Type B pancreatic cell (in vitro differentiated cells): Measurements from ENCODE around the gene F2. TPM values are rescaled to one million over a fixed set of nuclear protein-coding genes. Genes with fewer than 3 reads are reported as not detected.

ENCODE experiments used
- DNase-seq: peaks from one replicate; pipeline ENCODE4 v3.0.0; 2021; ENCODE audit warnings: mixed read lengths; ENCODE audit not compliant: unreplicated experiment; ENCODE audit errors: extremely low spot score
- H3K27ac Mint-ChIP-seq: 2 replicates; pipeline ENCODE4 v1.8.0; 2021; ENCODE audit warnings: mild to moderate bottlenecking, mixed read lengths
- H3K27me3 Mint-ChIP-seq: 2 replicates; pipeline ENCODE4 v1.8.0; 2021; ENCODE audit warnings: mixed read lengths
- H3K36me3 Mint-ChIP-seq: 2 replicates; pipeline ENCODE4 v1.8.0; 2021; ENCODE audit warnings: mixed read lengths
- H3K4me1 Mint-ChIP-seq: one replicate; pipeline ENCODE4 v1.8.0; 2021; ENCODE audit warnings: mixed read lengths; ENCODE audit not compliant: unreplicated experiment
- H3K4me3 Mint-ChIP-seq: 2 replicates; pipeline ENCODE4 v1.8.0; 2021; ENCODE audit warnings: mild to moderate bottlenecking, mixed read lengths
- H3K9me3 Mint-ChIP-seq: 2 replicates; pipeline ENCODE4 v1.8.0; 2021; ENCODE audit warnings: mixed read lengths
- total RNA-seq: library from RNA; stranded (reverse); gene quantifications from 2 replicates; pipeline ENCODE4 v1.2.1, GENCODE V29; 2021; ENCODE audit warnings: low replicate concordance
- TF ChIP-seq, protein P1 (sequence below): fragments of 200-600 bp; sonication (generic); conservative IDR thresholded peaks from 2 replicates; pipeline ENCODE4 v1.5.0; 2021; ENCODE audit warnings: antibody characterized with exemption, mild to moderate bottlenecking

The F2 gene
- total RNA-seq, 1 donor from 2014 or later: 9.5 TPM

DNA sequence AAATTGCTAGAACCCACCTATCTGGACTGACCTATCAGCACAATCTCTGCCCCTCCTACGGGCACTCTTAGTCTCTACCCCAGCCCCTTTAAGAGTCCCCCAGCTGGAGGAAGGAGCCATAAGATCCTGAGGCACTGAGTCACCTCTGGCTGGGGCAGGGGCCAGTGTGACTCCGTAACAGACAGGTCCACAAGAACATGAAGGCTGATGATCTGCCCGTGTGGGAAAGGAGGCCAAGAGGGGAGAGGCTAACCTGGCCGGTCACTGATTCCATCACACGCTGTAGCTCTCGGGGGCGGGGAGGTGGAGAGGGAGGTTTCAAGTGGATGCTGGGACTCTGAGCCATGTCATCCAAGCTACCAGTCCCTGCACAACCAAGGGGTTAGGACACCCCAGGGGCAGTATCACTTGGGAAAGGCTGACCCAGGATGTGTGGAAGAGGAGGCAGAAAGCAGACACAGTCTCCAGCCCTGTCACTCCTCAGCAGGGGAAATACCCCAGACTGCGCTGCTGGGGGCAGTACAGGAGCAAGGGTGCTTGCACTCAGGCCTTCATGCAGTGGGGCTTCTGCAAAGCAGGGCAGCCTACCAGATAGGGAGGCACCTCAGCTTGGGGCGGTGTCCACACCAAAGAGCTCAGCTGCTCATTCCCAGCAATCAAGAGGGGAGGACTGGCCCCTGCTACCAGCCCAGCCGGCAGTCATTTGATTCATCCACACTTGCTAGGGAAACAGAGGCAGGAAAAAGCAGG is 40.8 kb upstream of the F2 start:
- TF ChIP-seq, protein P1, sequence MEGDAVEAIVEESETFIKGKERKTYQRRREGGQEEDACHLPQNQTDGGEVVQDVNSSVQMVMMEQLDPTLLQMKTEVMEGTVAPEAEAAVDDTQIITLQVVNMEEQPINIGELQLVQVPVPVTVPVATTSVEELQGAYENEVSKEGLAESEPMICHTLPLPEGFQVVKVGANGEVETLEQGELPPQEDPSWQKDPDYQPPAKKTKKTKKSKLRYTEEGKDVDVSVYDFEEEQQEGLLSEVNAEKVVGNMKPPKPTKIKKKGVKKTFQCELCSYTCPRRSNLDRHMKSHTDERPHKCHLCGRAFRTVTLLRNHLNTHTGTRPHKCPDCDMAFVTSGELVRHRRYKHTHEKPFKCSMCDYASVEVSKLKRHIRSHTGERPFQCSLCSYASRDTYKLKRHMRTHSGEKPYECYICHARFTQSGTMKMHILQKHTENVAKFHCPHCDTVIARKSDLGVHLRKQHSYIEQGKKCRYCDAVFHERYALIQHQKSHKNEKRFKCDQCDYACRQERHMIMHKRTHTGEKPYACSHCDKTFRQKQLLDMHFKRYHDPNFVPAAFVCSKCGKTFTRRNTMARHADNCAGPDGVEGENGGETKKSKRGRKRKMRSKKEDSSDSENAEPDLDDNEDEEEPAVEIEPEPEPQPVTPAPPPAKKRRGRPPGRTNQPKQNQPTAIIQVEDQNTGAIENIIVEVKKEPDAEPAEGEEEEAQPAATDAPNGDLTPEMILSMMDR: no peak
- H3K27me3 Mint-ChIP-seq: no peaks in the 10 kb centered on the region
- no peak for DNase-seq
- peaks cover 7% of the 10 kb centered on the region for H3K36me3 Mint-ChIP-seq
- H3K27ac Mint-ChIP-seq: no peak overlapping the region
- H3K4me1 Mint-ChIP-seq: peaks cover 7% of the 10 kb centered on the region
- no peaks in the 10 kb centered on the region for H3K9me3 Mint-ChIP-seq
- no peak overlapping the region for H3K4me3 Mint-ChIP-seq

DNA sequence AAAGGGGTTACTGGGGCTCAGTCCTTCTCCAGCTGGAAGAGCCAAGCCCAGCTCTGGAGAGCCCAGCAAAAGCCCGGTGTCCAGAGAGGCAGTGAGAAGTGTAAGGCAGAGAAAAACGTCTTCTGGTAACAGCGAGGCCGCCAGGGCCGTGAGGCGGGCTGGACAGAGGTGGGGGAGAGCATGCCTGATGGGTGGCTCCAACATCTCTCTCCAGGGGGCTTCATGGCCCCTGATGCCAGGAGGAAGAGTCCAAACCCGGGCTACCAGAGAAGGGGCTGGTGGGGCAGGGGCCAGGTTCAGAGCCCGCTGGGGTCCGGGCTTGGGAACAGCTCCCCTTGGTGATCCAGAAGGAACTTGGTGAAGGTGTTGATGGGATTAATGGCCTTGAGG is 40.3 kb upstream of the F2 start:
- Mint-ChIP-seq H3K36me3 (peaks cover 7% of the 10 kb centered on the region), H3K9me3 (no peaks in the 10 kb centered on the region), H3K27ac (no peak overlapping the region), H3K27me3 (no peaks in the 10 kb centered on the region), H3K4me3 (no peak overlapping the region), H3K4me1 (peaks cover 7% of the 10 kb centered on the region)
- TF ChIP-seq, protein P1: no peak
- DNase-seq: no peak

DNA sequence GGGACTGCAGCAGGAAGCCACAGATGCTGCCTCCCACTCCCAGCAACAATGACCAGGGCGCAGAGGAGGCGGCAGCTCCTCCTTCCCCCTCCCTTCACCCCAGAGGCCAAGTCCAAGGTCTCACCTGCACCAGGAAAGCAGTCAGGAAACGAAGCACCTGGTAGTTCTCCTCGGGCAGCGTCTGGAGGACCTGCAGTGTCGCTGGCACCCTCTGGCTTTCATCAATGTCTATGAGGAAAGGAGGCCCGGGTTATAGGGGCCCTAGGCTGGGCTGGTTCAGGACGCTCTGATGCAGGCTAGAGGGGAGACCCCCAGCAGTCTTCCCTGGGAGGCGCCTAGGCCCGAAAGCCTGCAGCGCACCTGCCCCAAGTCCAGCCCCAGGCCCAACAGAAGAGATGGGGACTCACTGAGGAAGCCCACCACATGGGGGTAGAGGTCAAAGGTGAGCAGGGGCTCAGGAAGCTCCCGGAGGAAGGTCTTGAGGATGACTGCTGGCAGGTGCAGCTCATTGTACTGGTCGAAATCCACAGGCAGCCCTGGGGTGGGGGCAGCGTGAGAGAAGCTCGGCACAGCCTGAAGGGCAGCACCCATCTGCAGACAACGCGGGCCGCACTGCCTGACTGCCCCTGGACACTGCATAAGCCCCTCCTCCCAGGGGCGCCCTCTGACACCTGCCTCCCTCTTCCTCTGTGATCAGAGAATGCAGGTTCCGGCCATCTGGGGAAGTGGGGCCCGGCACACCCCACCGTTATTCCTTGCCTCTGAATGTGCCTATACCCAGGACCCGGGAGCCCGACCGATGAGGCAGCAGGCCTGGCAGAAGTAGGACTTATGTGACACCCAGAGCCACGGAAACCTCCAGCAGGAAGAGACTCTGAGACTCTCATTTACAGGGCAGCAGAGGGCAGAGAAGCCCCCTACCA is 39.5 kb upstream of the F2 start:
- Mint-ChIP-seq H3K27me3 (no peaks in the 10 kb centered on the region), H3K4me3 (no peak overlapping the region), H3K36me3 (peaks cover 7% of the 10 kb centered on the region), H3K27ac (no peak overlapping the region), H3K9me3 (no peaks in the 10 kb centered on the region), H3K4me1 (peaks cover 6% of the 10 kb centered on the region)
- no peak for DNase-seq
- TF ChIP-seq, protein P1: no peak

DNA sequence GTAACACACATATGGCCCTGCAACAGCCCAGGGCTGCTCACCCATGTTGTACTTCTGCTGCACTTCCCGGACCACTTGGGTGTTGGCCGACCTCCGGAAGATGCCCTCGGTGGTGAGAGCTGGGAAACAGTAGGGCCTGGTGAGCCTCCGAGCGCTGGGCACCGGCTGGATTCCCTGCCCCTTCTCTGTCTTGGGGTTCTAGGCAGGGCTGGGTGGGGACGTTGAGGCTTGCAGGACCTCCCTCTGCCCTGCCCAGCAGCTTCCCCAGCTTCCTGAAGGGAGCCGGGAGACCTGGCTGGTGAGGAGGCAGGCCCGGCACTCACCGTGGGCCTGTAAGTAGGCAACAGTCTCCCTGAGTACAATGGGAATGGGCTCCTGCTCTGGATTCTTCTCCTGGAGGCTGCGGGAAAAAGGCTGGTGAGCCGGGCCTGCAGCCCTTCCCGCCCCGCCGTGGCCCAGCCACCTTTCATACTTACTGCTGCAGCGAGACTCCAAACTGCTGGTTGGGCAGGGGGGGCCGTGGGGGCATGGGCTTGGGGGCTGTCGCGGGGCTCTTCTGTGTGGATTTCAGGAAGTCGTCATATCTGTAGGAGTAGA is 38.8 kb upstream of the F2 start:
- H3K4me1 Mint-ChIP-seq: no peaks in the 10 kb centered on the region
- TF ChIP-seq, protein P1: no peak
- H3K9me3 Mint-ChIP-seq: no peaks in the 10 kb centered on the region
- peaks cover 7% of the 10 kb centered on the region for H3K36me3 Mint-ChIP-seq
- H3K4me3 Mint-ChIP-seq: no peak overlapping the region
- H3K27ac Mint-ChIP-seq: no peak overlapping the region
- DNase-seq: no peak
- H3K27me3 Mint-ChIP-seq: no peaks in the 10 kb centered on the region

DNA sequence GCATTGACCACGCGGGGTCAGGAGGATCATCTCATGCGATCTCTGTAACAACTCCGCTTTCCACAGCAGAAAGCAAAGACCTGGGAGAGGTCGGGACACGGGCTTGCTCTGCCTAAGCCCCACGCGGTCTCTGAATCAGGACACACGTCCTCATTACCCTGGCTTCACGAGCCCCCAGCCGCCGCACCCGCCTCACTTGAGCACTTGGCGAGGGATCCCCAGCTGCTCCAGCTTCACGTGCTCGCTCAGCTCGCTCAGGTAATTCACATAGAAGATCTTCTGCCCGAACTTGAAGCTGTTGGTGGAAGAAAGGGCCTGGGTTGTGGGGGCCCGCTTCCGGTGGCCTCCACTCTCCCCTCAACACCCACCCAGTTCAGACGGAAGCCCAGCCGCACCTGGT is 38.2 kb upstream of the F2 start:
- TF ChIP-seq, protein P1: no peak
- no peak for DNase-seq
- Mint-ChIP-seq H3K27me3 (no peaks in the 10 kb centered on the region), H3K27ac (no peak overlapping the region), H3K4me1 (no peaks in the 10 kb centered on the region), H3K4me3 (no peak overlapping the region), H3K9me3 (no peaks in the 10 kb centered on the region), H3K36me3 (peaks cover 7% of the 10 kb centered on the region)
